AG09309 (cell line): ENCODE results near the gene ANKDD1B.

Experiments used
- DNase-seq: peaks from one replicate; pipeline ENCODE4 v3.0.0-alpha.2; 2010; ENCODE audit warnings: low read depth
- H3K4me3 ChIP-seq: 2 replicates; pipeline ENCODE4 v1.5.1; 2011; ENCODE audit warnings: mild to moderate bottlenecking, low read depth, low read length, moderate library complexity; ENCODE audit not compliant: control insufficient read depth
- CTCF ChIP-seq: IDR thresholded peaks from 2 replicates; pipeline ENCODE4 v1.5.1; 2011; ENCODE audit warnings: mild to moderate bottlenecking, low read depth, low read length, inconsistent platforms; ENCODE audit not compliant: insufficient read depth, control insufficient read depth; ENCODE audit errors: missing control alignments

Gene ANKDD1B

GRCh38 chr5:75616971-75617621, 5.8 kb downstream of the ANKDD1B start:
- no peak overlapping the region for H3K4me3 ChIP-seq
- no peak for DNase-seq
- TF ChIP-seq CTCF = no peak

DNA sequence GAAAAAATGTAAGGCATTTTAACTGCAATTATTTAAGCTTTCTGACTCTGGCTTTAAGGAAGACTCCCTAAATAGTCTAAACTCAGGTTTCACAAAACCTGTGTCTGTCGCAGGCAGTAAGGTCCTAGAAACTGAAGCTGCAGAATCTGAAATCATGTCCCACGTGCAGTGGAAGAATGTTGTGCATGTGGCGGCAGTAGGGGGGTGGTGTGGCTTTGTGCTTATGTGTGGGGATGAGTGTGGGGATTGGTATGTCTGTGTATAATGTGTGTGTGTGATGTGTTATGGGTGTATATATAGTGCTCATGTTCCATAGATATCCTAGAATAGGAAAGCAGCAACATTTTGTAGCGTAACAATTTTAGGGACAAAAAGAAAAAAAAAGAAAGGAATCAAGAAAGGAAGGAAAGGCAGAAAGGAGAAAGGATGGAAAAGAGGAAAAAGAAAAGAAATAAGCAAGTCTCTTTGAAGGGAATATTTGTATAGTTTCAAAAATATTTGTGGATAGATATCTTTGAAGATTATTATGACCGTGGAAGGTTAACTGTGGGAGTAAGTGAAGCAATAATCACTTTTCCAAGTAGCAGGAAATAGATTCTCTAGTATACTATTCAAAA, 6.6 kb downstream of the ANKDD1B start:
- TF ChIP-seq CTCF = no peak
- no peak overlapping the region for H3K4me3 ChIP-seq
- no peak for DNase-seq

DNA sequence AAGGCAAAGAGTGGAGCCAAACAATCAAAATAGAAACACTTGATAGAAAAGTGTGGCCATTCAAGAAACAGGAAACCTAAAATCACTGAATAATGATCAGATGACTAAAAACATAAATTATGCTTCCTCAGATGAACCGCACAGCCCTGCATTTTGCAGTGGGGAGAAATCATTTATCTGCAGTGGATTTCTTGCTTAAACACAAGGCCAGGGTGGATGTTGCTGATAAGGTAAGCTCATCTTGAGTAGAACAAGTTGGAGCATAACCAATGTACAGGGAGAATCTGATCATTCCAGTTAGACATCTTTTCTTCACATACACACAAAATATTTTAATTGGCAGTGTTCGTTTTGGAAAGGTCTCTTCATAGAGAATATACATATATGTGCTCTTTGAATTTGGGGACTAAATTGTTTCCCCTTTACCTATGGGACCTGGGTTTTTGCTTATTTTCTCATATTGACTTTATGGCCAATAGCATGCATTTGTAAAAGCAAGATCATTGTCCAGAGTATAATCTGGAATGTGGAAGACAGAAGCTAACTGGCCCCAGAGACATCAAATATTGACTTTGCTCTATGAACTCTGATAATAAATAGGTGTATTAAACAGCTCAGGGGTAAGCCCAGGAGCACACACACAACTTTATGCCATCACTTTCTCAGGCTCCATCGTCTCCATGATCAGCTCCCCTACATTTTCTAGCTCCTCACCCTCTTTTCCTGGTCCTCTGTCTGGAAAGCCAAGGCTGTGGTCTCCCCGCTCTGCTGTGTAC, 9.1 kb downstream of the ANKDD1B start:
- no peak overlapping the region for H3K4me3 ChIP-seq
- TF ChIP-seq CTCF = no peak
- DNase-seq = no peak

DNA sequence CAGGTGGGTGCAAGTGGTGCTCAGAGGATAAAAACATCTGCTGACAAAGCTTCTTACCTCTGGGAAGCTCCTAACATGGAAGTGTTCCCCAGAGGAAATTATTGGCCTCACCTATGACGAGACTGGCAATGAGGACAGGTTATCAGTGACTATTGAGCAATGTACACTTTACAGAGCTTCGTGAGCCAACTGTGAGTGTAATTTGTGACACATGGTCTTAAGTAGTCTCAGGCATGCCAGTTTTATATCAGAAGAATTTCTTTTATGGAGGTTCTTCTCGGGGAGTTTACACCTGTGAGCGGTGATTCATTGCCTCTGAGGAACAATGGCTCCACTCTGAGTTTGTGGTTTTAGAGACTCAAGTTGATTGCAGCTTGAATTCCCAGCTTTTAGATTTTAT, 11.3 kb downstream of the ANKDD1B start:
- no peak overlapping the region for H3K4me3 ChIP-seq
- TF ChIP-seq CTCF = no peak
- no peak for DNase-seq

- no peak for DNase-seq
- TF ChIP-seq CTCF = no peak
- no peak overlapping the region for H3K4me3 ChIP-seq
Observed at GRCh38 chr5:75623846-75624245, 12.6 kb downstream of the ANKDD1B start.

DNA sequence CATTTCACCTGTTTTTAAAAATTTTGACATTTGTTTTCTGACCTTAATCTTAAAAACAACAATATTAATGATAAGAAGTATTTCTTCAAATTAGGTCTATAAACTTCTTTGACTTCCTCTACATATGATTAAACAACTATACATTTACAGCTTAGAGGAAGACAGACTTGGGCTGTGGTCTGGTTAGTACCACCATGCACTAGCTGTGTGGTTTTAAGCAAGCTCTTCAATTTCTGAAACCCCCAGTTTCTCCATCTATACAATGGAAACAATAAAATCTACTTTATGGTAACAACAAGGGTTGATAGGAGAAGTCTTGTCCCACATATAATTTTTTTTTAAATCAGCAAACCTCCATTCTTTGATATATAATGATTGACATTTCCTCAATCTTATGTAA, 15.7 kb downstream of the ANKDD1B start:
- DNase-seq = no peak
- TF ChIP-seq CTCF = no peak
- H3K4me3 ChIP-seq = no peak overlapping the region
